B cell (primary cell): ENCODE measurements around the gene NR3C2.

ENCODE experiments used
- CTCF ChIP-seq: fragments of 200-600 bp; IDR thresholded peaks from one replicate; pipeline ENCODE4 v1.8.0; 2022; ENCODE audit warnings: antibody characterized with exemption, mild to moderate bottlenecking
- EZH2 ChIP-seq: IDR thresholded peaks from 2 replicates; pipeline ENCODE4 v1.6.1; 2012; ENCODE audit warnings: borderline replicate concordance, low read depth, mild to moderate bottlenecking, moderate library complexity, low read length; ENCODE audit not compliant: insufficient read depth, poor library complexity, severe bottlenecking

- TF ChIP-seq CTCF = no peak
- no peak for TF ChIP-seq EZH2
Observed at GRCh38 chr4:148255344-148255720, 186.9 kb downstream of the NR3C2 start.
